Pancreas (tissue), 10 donors: ENCODE data around the gene RITA1. TPM values are rescaled to one million over a fixed set of nuclear protein-coding genes. Genes with fewer than 3 reads are reported as not detected.

Experiments used
- ATAC-seq, 4 donors: fragments of 200-7000 bp; cut with Tn5 transposase; one replicate each; pipeline versions ENCODE4 v1.8.0 to v1.9.1; 2020; ENCODE audit warnings: mild to moderate bottlenecking in 4 of 4, moderate library complexity in 4 of 4
- DNase-seq, 6 donors: peaks; one replicate each; pipeline ENCODE4 v3.0.0-alpha.2; 2020
- FAIRE-seq: peaks from 2 replicates; lab custom pipeline; 2012; peaks lifted over from hg19 to GRCh38; lab: Jason Lieb, UNC
- H3K27ac ChIP-seq, 4 donors: fragments of 200-600 bp; sonication (generic); 1 replicate in 3 of 4; 2 replicates in 1 of 4; pipeline versions ENCODE4 v1.5.0 to v1.8.0; 2020
- H3K27me3 ChIP-seq, 4 donors: fragments of 200-600 bp; one replicate each; pipeline ENCODE4 v1.8.0; 2021
- H3K36me3 ChIP-seq, 3 donors: fragments of 200-600 bp; sonication (generic) in 1 of 3; one replicate each; pipeline versions ENCODE4 v1.5.0 to v1.8.0; 2020 to 2021
- H3K4me1 ChIP-seq, 3 donors: fragments of 200-600 bp; one replicate each; pipeline ENCODE4 v1.8.0; 2021
- H3K4me3 ChIP-seq, 4 donors: fragments of 200-600 bp; sonication (generic) in 2 of 4; one replicate each; pipeline versions ENCODE4 v1.5.0 to v1.8.0; 2020 to 2021
- H3K9me3 ChIP-seq, 4 donors: fragments of 200-600 bp; one replicate each; pipeline ENCODE4 v1.8.0; 2021
- WGBS, 2 donors: extraction: QIAGEN DNeasy Blood & Tissue Kit; methylation state at CpG; one replicate each; pipeline ENCODE4 v1.1.7; 2013; 5-methylcytosine and 5-hydroxymethylcytosine counted together
- intact Hi-C, 3 donors: fragments of 100-400 bp; cut with DNase I; formaldehyde crosslinking; loops; one replicate each; pipeline versions ENCODE4 v1.11.1 to v1.14.2; 2022
- polyA plus RNA-seq, 2 donors: library from polyadenylated mRNA; stranded (reverse); fragments of 200-250 nt; gene quantifications; one replicate each; pipeline ENCODE4 v1.2.3, GENCODE V29; 2013
- total RNA-seq, 6 donors: library from RNA; stranded (reverse); fragmentation: NEBNext Ultra II Directional in 4 of 6; extraction: Animal tissue kit (Norgen Biotek cat#: 25700) in 4 of 6; gene quantifications; one replicate each; pipeline versions ENCODE4 v1.2.1 to v1.2.4, GENCODE V29; 2021 to 2023
- TF ChIP-seq, protein P1 (sequence below), 4 donors: fragments of 200-600 bp; sonication (generic) in 3 of 4; IDR thresholded peaks; one replicate each; pipeline versions ENCODE4 v1.5.0 to v1.8.0; 2021; ENCODE audit warnings: antibody characterized with exemption in 4 of 4
- donor health status: healthy with polysubstance abuse.
- donor health status: DM: no; HTN: no; CAD: no; lungs with moderate emphysema.
- donor health status: DM: no; HTN: no; CAD: no.
- donor health status: control.
- donor health status: control.
- donor health status: Bipolar disorder and iron deficiency.
- donor health status: DM: yes; HTN: yes; CAD: no.
- donor health status: DM: no; HTN: no; CAD: no.
- donor health status: DM: no; HTN: no; CAD: no.
- donor health status: DM: yes; HTN: yes; CAD: no.

The RITA1 gene
- total and polyA plus RNA-seq, 8 donors, result 4.8 to 8.9 (median 5.4) TPM

DNA sequence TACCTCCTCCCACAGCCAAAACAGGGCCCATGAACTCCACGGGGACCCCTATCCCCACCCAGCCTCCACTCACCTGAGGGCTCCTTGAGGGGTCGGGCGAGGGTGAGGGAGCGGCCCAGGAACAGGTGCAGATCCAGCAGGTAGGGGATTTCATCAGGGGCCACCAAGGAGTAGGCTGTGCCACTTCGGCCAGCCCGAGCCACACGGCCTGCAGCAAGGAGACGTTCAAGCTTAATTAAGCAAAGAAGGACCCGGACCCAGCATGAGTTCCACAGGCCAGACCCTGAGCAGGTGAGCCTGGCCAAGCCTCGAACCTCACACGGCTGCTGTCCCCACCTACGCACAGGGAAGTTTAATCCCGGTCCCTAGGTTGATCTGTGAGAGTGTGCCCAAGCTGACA is 15.8 kb upstream of the RITA1 start:
- Histone ChIP-seq H3K9me3 (no peaks in the 10 kb centered on the region), H3K4me1 (no peaks in the 10 kb centered on the region), H3K27ac (no peak overlapping the region), H3K36me3 (peaks cover 5 to 90% (median 56%) of the 10 kb centered on the region in 3 donors), H3K4me3 (no peak overlapping the region), H3K27me3 (no peaks in the 10 kb centered on the region)
- TF ChIP-seq, protein P1, sequence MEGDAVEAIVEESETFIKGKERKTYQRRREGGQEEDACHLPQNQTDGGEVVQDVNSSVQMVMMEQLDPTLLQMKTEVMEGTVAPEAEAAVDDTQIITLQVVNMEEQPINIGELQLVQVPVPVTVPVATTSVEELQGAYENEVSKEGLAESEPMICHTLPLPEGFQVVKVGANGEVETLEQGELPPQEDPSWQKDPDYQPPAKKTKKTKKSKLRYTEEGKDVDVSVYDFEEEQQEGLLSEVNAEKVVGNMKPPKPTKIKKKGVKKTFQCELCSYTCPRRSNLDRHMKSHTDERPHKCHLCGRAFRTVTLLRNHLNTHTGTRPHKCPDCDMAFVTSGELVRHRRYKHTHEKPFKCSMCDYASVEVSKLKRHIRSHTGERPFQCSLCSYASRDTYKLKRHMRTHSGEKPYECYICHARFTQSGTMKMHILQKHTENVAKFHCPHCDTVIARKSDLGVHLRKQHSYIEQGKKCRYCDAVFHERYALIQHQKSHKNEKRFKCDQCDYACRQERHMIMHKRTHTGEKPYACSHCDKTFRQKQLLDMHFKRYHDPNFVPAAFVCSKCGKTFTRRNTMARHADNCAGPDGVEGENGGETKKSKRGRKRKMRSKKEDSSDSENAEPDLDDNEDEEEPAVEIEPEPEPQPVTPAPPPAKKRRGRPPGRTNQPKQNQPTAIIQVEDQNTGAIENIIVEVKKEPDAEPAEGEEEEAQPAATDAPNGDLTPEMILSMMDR (IDR thresholded peaks at IDR 0.05), result no peak
- no peak for FAIRE-seq
- no peak for DNase-seq
- ATAC-seq, result no peak
- WGBS, 2 donors, result 93% methylated on average over 13 of the region's 13 CpGs
- intact Hi-C loops, result loop anchor here in 1 of 3 donors (5.0 to 10.0 kb wide), 2 partner anchors 65 to 117 kb away; no protein-coding TSS in a partner anchor

DNA sequence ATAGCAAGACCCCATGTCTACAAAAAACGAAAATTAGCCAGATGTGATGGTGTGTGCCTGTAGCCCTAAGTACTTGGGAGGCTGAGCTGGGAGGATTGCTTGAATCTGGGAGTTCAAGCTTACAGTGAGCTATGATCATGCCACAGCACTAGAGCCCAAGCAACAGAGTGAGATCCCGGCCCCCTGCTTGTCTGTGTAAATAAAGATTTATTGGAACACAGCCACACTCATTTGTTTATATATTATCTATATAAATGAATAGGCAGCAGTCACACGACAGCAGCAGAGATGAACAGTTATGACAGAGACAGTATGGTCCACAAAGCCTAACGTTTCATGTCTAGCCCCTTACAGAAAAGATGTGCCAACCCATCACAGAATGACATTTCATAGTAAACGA is 15.1 kb upstream of the RITA1 start:
- no peaks in the 10 kb centered on the region for H3K4me1 ChIP-seq
- H3K36me3 ChIP-seq, result peaks cover 5 to 82% (median 49%) of the 10 kb centered on the region in 3 donors
- WGBS, 2 donors, result 88 to 93% methylated on average over 5 of the region's 5 CpGs
- no peaks in the 10 kb centered on the region for H3K27me3 ChIP-seq
- TF ChIP-seq, protein P1 (IDR thresholded peaks at IDR 0.05), result no peak
- H3K27ac ChIP-seq, result no peak overlapping the region
- no peak for ATAC-seq
- no peaks in the 10 kb centered on the region for H3K9me3 ChIP-seq
- intact Hi-C loops, result loop anchor here in 1 of 3 donors (5.0 kb wide), 1 partner anchor 118 kb away; no protein-coding TSS in a partner anchor
- no peak for DNase-seq
- FAIRE-seq, result no peak
- H3K4me3 ChIP-seq, result no peak overlapping the region

DNA sequence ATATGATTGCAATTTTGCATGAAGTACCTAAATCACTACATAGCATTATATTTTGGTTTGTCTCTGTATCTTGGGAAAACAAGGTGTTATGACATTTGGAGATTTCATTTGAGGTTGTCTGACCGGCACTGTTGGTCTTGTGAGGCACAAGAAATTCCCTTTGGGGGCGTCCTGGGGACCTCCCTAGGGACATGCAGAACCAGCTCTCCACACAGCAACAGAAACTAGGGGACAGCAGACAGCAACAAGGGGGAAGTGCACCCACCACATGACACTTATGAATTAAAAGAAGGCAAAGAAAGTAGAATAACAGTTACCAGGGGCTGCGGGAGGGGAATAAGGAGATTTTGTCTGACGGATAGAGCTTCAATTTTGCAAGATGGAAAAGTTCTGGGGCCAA is 14.6 kb upstream of the RITA1 start:
- ATAC-seq (no peak), DNase-seq (no peak), FAIRE-seq (no peak)
- whole genome bisulfite sequencing, 2 donors, result 92 to 94% methylated on average over 4 of the region's 4 CpGs
- intact Hi-C loops, result loop anchor here in 1 of 3 donors (5.0 kb wide), 1 partner anchor 119 kb away; no protein-coding TSS in a partner anchor
- Histone ChIP-seq H3K4me1 (no peaks in the 10 kb centered on the region), H3K27ac (no peak overlapping the region), H3K36me3 (peaks cover 5 to 78% (median 46%) of the 10 kb centered on the region in 3 donors), H3K9me3 (no peaks in the 10 kb centered on the region), H3K27me3 (no peaks in the 10 kb centered on the region), H3K4me3 (no peak overlapping the region)
- TF ChIP-seq, protein P1 (IDR thresholded peaks at IDR 0.05), result no peak

DNA sequence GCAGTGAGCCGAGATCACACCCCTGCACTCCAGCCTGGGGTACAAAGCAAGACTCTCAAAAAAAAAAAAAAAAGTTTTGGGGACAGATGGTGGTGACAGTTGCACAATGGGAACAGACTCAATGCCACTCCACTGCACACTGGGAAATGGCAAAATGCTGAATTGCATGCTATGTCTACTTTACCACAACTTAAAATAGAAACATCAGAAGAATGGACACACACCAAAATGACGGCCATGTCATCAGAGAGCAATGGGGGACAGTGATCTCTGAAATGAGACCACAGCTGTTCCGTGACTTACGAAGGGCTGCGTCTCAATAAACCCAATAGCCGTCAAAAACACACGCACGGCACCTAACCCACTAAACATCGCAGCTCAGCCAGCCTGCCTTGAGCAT is 14.0 kb upstream of the RITA1 start:
- no peak for ATAC-seq
- H3K4me1 ChIP-seq, result no peaks in the 10 kb centered on the region
- FAIRE-seq, result no peak
- 97% methylated on average over 9 of the region's 9 CpGs for WGBS, 2 donors
- no peak overlapping the region for H3K4me3 ChIP-seq
- H3K36me3 ChIP-seq, result peaks cover 7 to 76% (median 46%) of the 10 kb centered on the region in 3 donors
- H3K27me3 ChIP-seq, result no peaks in the 10 kb centered on the region
- TF ChIP-seq, protein P1 (IDR thresholded peaks at IDR 0.05), result no peak
- H3K9me3 ChIP-seq, result no peaks in the 10 kb centered on the region
- intact Hi-C loops, result loop anchor here in 1 of 3 donors (5.0 kb wide), 1 partner anchor 119 kb away; no protein-coding TSS in a partner anchor
- no peak overlapping the region for H3K27ac ChIP-seq
- DNase-seq, result no peak

DNA sequence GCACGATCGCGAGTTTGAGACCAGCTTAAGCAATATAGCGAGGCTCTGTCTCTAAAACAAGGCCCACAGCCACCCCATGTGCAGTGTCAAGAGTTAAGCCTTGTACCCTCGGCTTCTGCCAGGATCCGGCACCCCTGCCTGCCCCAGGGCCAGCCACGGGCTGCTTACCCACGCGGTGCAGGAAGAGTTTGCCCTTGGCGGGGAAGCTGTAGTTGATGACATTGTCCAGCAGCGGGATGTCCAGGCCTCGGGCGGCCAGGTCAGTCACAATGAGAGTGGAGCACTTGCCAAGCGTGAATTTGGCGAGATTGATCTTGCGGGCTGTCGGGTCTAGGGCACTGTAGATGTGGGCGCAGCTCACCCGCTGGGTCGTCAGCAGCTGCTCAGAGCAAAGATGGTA is 13.3 kb upstream of the RITA1 start:
- no peak overlapping the region for H3K4me3 ChIP-seq
- intact Hi-C loops, result loop anchor here in 1 of 3 donors (5.0 kb wide), 1 partner anchor 120 kb away; no protein-coding TSS in a partner anchor
- no peak for FAIRE-seq

More for the DNA sequence above, 13.3 kb upstream of the RITA1 start:
- H3K27me3 ChIP-seq, result no peaks in the 10 kb centered on the region
- 94 to 96% methylated on average over 20 of the region's 20 CpGs for WGBS, 2 donors
- peaks cover 7 to 76% (median 46%) of the 10 kb centered on the region in 3 donors for H3K36me3 ChIP-seq
- TF ChIP-seq, protein P1 (IDR thresholded peaks at IDR 0.05), result no peak
- no peaks in the 10 kb centered on the region for H3K9me3 ChIP-seq
- no peaks in the 10 kb centered on the region for H3K4me1 ChIP-seq
- no peak overlapping the region for H3K27ac ChIP-seq
- ATAC-seq, result no peak
- no peak for DNase-seq
